CD1c-positive myeloid dendritic cell (primary cell): ENCODE data around the gene SLC1A2.

ENCODE experiments used
- DNase-seq: peaks from one replicate; pipeline ENCODE4 v3.0.0-alpha.2; 2016; ENCODE audit errors: extremely low spot score

The SLC1A2 gene

GRCh38 chr11:35419184-35419829, at the start of gene SLC1A2:
Gene SLC1A2 (minus strand): TSS chr11:35419558. CDS start chr11:35418966, 592 bp downstream.
- DNase-seq: no peak

DNA sequence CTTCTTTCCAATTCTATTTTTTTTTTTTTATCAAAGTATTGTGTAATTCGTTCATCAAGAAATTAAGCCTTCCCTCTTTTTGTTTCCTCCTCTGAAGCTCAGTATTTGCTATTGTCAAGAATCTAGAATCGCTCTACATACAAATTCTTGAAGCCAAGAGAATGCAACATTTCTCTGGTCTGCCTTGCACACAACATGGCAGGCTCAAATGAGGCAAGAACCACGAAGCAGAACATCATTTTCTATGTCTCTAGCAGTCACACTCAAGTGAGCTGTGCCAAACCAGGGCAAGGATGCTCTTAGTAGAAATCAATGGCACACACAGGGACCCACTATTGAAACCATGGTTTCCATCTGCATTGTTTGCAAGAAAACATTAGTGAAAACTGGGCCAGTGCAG, 46.7 kb upstream of the SLC1A2 start:
- DNase-seq: no peak

- no peak for DNase-seq
These were observed 45.0 kb upstream of the SLC1A2 start for GRCh38 chr11:35464308-35464707.

DNA sequence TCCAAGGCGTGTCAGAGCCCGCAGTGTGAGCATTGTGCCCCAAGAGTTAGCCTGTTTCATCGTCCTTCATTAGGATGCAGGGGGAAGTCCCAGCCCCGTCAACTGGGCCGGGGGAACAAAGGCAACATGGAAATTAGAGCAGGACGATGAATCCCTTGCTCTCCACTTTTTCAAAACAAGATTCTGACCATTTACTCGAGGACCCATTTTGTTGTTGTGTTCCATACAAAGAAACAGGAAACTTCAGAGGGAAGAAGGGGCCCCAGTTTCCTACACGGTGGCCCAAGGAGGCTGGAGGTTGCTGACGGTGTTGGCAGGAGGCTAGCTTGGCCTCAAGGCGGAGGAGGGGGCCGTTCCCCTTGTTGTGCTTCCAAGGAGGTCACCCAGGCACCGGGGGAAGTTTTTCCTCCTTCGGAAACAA, 44.0 kb upstream of the SLC1A2 start:
- DNase-seq: no peak

- no peak for DNase-seq
These were observed 42.7 kb upstream of the SLC1A2 start for GRCh38 chr11:35461917-35462538.

GRCh38 chr11:35459489-35459888, 40.1 kb upstream of the SLC1A2 start:
- DNase-seq: no peak

DNA sequence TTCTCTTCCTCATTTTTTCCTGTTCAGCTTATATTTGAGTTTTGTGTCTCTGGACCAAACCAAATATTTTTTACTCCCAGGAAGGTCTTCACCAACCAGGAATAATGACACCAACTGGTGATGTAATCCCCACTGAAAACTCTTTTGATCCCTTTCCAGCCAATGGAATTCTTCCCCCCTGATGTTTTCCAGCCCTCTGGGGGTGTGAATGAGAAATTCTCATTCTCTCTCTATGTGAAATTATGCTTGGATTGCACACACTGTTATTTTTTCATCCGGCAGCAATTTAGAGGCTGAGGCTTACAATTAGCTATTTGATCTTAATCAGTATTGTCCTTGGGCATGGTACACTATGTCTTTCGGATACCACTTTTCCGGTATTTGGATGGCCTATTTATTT, 39.5 kb upstream of the SLC1A2 start:
- no peak for DNase-seq

DNA sequence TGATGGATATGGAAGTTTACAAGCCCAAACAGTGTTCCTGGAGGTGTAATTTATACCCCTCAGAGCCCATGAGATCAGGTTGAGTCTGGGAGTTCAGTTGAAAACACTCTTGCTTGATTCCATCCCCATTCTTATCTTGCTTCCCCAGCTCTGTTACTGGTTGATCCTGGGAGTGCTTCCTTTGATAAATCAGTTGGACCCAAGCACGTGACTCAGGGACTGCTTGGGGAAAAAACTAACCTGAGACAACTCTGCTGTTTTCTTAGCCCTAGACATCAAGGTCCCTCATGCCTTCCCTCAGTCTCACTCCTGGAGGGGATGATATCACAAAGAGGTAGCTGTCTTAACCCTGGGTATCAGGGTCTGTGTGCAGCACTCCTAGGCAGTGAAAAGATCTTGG, 35.0 kb upstream of the SLC1A2 start:
- DNase-seq: no peak

DNA sequence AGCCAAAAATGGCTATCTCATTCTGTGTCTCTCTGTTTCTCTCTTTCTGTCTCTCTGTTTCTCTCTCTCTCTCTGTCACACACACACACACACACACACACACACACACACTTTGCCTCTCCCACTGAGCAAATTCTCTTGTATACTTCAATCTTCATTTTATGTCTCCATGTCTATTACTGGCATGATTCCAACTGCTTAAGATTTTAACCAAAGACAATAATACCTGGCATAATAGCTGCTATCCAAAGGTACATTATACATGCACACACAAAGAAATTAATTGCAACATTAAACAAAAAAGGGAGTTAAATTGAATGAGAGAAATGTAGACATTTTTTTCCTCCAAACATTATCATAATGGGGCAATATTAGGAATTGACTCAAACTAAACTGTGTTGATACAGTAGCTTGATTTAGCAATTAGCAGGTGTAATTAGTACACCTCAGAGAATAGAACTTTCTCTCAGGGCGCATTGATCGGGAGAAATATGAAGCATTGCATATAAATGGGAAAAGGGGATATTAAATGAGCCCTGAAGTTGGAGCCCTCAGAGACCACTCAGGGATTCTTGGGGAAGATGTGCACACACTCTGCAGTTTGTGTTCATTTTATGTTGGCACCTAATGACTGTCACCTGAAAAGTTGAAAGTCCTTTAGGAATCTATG, 17.4 kb upstream of the SLC1A2 start:
- DNase-seq: no peak

GRCh38 chr11:35433588-35433987, 14.2 kb upstream of the SLC1A2 start:
- no peak for DNase-seq

GRCh38 chr11:35432464-35432863, 13.1 kb upstream of the SLC1A2 start:
- no peak for DNase-seq

DNA sequence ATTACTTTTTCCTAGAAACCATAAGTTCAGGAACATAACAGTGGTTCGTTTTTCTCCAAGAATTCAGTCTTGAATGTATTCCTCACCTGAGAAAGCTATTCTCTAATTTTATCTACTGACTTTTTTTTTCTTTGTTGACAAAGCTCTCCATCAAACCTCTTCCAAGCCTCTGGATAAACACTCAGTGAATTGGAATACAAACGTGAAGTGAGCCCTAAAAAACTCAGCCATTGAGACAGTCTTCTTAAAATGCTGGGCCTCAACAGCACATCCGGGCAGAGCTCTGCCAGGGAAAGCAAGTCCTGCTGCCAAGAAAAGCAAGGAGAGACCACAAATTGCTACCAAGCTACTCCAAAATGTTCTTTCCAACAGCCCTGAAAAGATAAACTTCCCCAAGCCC, 7.7 kb upstream of the SLC1A2 start:
- DNase-seq: no peak

GRCh38 chr11:35426351-35426750, 7.0 kb upstream of the SLC1A2 start:
- DNase-seq: no peak

DNA sequence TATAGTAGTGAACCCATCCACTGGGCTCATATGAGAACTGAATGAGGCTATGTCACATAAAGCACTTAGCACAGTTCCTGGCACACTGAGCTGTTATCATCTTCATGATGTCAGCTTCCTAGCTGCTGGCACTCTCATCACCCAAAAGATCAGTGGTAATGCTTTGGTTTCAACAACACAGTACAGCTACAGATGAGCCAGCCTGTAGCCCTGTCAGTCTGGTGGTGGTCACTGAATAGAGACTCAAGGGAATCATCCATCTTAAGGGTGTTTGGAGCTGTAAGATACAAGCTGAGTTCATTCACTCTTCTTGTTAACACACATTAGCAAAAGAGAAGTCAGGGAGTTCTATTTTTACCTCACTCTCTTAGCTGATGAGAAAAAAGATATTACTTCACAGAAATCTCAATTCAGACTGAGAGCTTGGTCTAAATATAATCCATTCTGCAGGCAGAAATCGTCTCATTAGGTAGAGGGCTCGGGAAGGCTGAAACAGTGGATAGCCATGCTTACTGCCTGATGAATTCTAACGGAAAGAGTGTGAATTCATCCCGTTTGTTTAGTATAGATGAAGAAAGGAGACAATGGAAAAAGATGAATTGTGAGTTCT, 6.3 kb upstream of the SLC1A2 start:
- no peak for DNase-seq

DNA sequence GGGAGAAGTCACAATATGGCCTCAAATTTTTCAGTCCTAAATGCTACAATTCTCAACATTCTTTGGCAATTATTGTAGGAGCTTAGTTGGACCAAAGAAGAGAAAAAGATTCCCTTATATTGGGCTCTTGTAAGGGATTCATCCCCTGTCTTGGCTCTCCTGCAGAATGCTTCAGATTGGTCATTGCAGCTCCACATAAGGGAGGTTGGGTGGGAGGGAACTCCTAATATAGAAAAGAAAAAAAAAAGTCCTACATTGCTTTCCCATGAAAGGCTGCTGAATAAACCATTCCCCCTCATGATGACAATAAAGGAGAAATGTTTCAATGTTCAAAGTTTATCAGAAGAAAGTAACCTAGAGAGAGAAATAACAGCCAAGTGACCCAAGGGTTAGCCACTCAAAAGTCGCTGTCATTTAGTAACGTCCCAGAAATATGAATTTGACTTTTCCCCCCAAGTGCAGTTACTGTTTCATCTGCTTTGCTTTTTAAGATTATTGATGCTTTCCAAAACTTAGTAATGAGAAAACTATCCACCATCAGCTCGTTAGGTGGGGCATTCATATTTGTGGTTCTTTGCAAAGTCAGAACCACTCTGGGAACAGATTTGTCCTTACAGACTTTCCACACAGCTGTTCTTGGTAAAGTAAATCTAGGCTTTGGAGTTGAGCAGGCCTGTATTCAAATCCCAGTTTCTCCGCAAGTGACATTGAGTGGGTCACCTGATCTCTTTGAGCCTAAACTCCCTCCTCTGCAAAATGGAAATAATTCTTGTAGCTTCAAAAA, 5.0 kb upstream of the SLC1A2 start:
- no peak for DNase-seq

GRCh38 chr11:35420371-35420770, 1.0 kb upstream of the SLC1A2 start:
- DNase-seq: no peak

DNA sequence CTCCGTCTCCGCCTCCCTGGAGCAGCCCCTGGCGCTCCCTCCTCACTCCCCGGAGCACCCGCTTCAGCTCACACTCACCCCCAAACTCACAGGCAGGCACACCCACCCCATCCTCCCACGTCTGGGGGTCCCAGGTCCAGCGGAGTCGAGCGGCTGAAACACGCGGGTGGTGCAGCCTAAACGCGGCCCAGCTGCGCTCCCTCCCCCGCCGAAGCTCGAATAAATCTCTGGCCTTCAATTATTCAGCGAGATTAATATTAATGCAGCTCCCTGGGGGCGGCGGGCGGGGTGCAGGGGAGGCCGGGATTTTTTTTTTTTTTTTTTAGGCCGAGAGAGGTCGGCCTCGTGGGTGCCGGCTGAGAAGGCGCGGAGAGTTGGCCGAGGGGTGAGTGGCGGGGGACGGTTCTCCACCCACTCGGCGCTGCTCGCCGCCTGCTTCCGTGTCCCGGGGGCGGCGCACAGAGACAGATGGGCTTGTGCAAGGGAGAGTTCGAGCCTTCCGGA, 524 bp upstream of the SLC1A2 start:
- DNase-seq: peak; percentile 18

DNA sequence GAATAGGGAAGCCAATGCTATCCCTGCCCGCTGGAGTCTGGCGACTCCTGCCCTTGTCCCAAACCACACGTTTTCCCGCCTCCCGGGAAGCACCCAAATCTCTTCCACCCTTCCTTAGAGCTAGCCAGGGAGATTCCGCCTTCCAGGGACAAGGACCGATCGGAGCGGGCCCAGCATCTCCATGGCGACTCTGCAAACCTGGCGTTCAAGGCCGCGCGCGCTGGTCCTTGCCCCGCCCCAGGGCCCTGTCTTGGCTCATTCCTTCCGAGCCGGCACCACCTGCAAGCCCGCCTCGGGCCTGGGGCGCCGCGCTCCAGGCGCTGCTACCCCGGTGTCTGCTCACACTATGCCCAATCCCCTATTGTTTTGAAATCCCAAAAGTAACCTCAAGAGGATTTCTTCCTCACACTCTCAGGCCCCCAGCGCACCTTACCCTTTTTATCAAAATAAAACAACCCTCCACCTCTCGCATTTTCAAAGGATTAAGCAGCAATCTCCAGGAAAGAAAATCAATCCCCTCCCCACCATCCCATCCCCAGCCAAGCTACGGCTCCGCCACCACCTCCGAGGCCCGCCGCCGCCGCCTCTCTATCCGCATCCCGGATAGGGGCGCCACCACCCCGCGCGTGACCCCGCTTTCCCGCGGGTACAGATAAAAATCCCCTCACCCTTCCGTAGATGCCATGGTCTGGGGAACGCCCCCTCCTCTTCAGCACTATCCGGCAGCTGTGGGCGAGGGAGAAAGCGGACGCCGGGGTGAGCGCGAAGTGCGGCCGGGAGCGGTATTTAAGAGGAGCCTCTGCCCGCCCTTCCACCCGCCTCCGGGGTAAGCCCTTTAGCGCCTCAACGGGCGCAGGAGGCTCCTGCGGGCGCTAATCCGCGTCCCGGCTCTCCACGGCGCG, 825 bp downstream of the SLC1A2 start:
- DNase-seq: no peak

GRCh38 chr11:35415487-35415886, 3.9 kb downstream of the SLC1A2 start:
- no peak for DNase-seq

- DNase-seq: no peak
These were observed 4.6 kb downstream of the SLC1A2 start for GRCh38 chr11:35414776-35415175.

DNA sequence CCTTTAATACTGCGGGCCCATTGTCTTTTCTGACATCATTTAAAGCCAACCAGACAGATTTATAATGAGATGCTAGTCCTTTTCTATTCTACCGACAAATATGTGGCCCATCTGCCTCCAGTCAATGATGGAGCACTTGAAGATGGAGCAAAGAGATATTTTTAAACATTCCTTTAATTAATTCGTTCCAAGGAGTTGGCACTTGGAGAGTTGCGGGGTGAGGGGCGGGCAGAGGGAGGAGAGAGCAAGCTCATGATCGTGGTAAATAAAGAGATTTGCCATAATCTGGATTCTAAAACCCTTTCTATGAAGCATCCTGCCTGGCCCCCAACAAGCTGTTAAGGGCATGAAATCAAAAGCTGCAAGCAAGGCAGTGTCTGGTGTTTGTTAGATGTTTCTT, 5.0 kb downstream of the SLC1A2 start:
- no peak for DNase-seq
